ENCODE results near the gene CHD6.

Gene CHD6

GRCh38 chr20:41617059-41617901 lies 897 bp downstream of the CHD6 start:
- DNase-seq (ENCODE audit: low spot score): peak; percentile 43
- no peak for TF ChIP-seq CTCF (IDR thresholded peaks at IDR 0.05; ENCODE audit: borderline replicate concordance, control extremely low read depth, extremely low read depth, insufficient read depth, missing control alignments)
- in situ Hi-C loops (cut with MboI; ENCODE audit: low sequenced_read_pairs, unreplicated experiment): no loop called here

- TF ChIP-seq CTCF (IDR thresholded peaks at IDR 0.05; ENCODE audit: borderline replicate concordance, control extremely low read depth, extremely low read depth, insufficient read depth, missing control alignments): no peak
- no peak for DNase-seq (ENCODE audit: low spot score)
- in situ Hi-C loops (cut with MboI; ENCODE audit: low sequenced_read_pairs, unreplicated experiment): no loop called here
These were observed 1.9 kb downstream of the CHD6 start for GRCh38 chr20:41616228-41616627.

- no peak for TF ChIP-seq CTCF (IDR thresholded peaks at IDR 0.05; ENCODE audit: borderline replicate concordance, control extremely low read depth, extremely low read depth, insufficient read depth, missing control alignments)
- in situ Hi-C loops (cut with MboI; ENCODE audit: low sequenced_read_pairs, unreplicated experiment): no loop called here
- no peak for DNase-seq (ENCODE audit: low spot score)
These were observed 2.5 kb downstream of the CHD6 start for GRCh38 chr20:41615676-41616075.

- no peak for DNase-seq (ENCODE audit: low spot score)
- no peak for TF ChIP-seq CTCF (IDR thresholded peaks at IDR 0.05; ENCODE audit: borderline replicate concordance, control extremely low read depth, extremely low read depth, insufficient read depth, missing control alignments)
- in situ Hi-C loops (cut with MboI; ENCODE audit: low sequenced_read_pairs, unreplicated experiment): no loop called here
These were observed 3.1 kb downstream of the CHD6 start for GRCh38 chr20:41615110-41615509.

GRCh38 chr20:41613321-41613720 lies 4.9 kb downstream of the CHD6 start:
- DNase-seq (ENCODE audit: low spot score): no peak
- in situ Hi-C loops (cut with MboI; ENCODE audit: low sequenced_read_pairs, unreplicated experiment): no loop called here
- no peak for TF ChIP-seq CTCF (IDR thresholded peaks at IDR 0.05; ENCODE audit: borderline replicate concordance, control extremely low read depth, extremely low read depth, insufficient read depth, missing control alignments)

- peak; percentile 34 for DNase-seq (ENCODE audit: low spot score)
- in situ Hi-C loops (cut with MboI; ENCODE audit: low sequenced_read_pairs, unreplicated experiment): no loop called here
- TF ChIP-seq CTCF (IDR thresholded peaks at IDR 0.05; ENCODE audit: borderline replicate concordance, control extremely low read depth, extremely low read depth, insufficient read depth, missing control alignments): no peak
These were observed 8.7 kb downstream of the CHD6 start for GRCh38 chr20:41609474-41609873.

Measured in GM13976 (cell line).